GM10266 (cell line): ENCODE measurements around the gene GZMM.
A peak's percentile ranks its signal among the peaks of the same experiment; 100 is the strongest.
"Not testable (repeated sequence)": the region's sequence is repeated elsewhere in the genome, so short reads cannot be mapped to it uniquely, and the experiment has no call there.

Experiments used
- DNase-seq: peaks from one replicate; pipeline ENCODE4 v3.0.0; 2012; ENCODE audit errors: extremely low spot score
- TF ChIP-seq, protein P1 (sequence below): IDR thresholded peaks from 2 replicates; pipeline ENCODE4 v1.5.1; 2012; ENCODE audit warnings: mild to moderate bottlenecking, low read depth; ENCODE audit not compliant: control insufficient read depth, insufficient read depth; ENCODE audit errors: missing control alignments

Gene GZMM

DNA sequence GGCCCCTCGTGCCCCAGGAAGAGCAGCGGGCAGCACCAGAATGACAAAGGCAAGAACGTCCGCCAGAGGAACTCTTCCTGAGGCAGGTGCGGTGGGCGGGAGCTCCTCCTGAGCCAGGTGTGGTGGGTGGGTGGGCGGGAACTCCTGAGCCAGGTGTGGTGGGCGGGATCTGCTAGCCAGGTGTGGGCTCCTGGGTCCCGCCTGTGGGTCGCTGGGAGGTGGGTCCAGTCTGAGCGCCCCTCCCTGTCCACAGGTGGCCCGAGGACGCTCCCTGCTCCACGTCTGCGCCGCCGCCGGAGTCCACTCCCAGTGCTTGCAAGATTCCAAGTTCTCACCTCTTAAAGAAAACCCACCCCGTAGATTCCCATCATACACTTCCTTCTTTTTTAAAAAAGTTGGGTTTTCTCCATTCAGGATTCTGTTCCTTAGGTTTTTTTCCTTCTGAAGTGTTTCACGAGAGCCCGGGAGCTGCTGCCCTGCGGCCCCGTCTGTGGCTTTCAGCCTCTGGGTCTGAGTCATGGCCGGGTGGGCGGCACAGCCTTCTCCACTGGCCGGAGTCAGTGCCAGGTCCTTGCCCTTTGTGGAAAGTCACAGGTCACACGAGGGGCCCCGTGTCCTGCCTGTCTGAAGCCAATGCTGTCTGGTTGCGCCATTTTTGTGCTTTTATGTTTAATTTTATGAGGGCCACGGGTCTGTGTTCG lies 38.8 kb downstream of the GZMM start:
- no peak for DNase-seq
- TF ChIP-seq, protein P1, sequence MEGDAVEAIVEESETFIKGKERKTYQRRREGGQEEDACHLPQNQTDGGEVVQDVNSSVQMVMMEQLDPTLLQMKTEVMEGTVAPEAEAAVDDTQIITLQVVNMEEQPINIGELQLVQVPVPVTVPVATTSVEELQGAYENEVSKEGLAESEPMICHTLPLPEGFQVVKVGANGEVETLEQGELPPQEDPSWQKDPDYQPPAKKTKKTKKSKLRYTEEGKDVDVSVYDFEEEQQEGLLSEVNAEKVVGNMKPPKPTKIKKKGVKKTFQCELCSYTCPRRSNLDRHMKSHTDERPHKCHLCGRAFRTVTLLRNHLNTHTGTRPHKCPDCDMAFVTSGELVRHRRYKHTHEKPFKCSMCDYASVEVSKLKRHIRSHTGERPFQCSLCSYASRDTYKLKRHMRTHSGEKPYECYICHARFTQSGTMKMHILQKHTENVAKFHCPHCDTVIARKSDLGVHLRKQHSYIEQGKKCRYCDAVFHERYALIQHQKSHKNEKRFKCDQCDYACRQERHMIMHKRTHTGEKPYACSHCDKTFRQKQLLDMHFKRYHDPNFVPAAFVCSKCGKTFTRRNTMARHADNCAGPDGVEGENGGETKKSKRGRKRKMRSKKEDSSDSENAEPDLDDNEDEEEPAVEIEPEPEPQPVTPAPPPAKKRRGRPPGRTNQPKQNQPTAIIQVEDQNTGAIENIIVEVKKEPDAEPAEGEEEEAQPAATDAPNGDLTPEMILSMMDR = no peak

DNA sequence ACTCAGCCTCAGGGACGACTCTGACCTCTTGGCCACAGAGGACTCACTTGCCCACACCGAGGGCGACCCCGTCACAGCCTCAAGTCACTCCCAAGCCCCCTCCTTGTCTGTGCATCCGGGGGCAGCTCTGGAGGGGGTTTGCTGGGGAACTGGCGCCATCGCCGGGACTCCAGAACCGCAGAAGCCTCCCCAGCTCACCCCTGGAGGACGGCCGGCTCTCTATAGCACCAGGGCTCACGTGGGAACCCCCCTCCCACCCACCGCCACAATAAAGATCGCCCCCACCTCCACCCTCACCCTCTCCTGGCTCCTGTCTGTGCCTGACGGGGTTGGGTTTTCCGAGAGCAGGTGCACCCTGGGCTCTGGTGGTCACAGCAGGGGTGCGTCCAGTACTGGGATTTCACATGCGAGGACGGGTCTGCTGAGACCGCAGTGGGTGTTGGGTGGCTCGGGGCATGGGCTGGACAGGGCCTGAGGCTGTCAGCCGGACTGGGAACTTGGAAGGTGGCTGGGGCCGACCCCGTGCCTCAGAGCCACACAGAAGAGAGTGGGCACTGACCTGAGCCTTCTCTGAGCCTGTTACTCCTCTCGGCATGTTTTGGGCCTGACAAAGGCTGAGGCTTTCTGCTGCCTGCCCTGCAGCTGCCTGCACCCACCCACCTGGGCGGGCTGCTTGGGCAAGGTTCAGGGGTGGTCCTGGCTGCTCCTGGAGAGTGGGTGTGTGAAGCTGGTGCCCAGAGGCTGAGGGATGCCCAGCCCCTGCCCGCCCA lies 39.5 kb downstream of the GZMM start:
- no peak for DNase-seq
- TF ChIP-seq, protein P1 = no peak

DNA sequence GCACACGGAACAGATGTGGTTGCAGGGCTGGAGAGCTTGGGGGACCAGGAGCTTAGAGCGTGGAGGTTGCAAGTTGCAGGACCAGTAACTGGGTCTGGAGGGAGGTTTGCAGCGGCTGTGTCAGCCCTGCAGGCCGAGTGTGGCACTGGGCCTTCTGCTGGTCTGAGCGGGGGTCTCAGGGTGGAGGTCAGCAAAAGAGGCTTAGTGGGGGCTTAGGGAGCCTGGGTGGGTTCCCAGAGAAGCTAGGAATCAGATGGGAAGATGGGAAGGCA lies 40.1 kb downstream of the GZMM start:
- TF ChIP-seq, protein P1 = no peak
- DNase-seq = no peak

DNA sequence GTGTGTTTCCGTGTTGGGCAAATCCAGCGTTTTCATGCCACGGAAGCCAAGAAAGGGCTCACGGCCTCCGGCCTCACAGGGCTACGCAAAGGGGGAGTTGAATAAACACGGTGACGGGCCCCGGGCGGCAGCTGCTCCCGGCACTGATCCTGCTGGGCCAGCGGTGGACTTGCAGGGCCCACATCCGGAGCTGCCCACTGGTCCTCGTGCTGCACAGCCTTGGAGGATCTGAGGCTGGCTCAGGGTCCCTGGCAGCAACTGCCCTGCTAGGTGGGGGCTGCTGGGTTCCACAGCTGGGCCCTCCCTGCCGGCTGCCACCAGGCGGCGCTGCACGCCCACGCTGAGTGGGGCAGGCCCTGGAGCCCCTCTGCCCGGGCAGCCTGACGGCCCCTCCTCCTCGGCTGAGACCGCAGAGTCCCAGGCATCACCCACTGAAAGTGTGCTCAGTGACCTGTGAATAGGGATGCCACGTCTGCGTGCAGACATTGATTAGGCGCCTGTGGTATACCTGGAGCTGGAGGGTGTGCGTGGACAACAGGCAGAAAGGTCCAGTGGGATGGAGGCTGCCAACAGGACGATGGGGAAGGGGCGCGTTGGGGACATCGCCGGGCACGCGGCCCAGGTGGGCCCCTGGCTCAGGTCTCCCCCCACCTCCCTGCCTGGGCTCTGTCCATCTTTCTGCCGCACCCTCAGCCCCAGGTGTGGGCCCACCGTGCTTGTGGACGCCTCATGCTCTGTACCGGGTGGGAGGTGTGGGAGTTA lies 40.6 kb downstream of the GZMM start:
- TF ChIP-seq, protein P1 = peak; percentile 90
- DNase-seq = peak; percentile 91

DNA sequence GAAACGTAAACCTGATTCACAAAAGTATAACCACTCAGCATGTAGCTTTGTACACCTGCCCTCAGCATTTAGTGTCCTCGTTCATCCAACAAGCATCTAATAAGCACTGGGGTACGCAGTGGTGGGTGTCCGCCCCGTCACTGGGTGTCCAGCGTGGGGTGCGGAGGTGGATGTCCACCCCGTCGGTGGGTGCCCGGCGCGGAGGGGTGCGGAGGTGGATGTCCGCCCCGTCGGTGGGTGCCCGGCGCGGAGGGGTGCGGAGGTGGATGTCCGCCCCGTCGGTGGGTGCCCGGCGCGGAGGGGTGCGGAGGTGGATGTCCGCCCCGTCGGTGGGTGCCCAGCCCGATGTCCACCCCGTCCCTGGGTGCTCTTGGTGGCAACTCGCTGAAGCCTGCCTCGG lies 41.3 kb downstream of the GZMM start:
- not testable (repeated sequence) for DNase-seq

DNA sequence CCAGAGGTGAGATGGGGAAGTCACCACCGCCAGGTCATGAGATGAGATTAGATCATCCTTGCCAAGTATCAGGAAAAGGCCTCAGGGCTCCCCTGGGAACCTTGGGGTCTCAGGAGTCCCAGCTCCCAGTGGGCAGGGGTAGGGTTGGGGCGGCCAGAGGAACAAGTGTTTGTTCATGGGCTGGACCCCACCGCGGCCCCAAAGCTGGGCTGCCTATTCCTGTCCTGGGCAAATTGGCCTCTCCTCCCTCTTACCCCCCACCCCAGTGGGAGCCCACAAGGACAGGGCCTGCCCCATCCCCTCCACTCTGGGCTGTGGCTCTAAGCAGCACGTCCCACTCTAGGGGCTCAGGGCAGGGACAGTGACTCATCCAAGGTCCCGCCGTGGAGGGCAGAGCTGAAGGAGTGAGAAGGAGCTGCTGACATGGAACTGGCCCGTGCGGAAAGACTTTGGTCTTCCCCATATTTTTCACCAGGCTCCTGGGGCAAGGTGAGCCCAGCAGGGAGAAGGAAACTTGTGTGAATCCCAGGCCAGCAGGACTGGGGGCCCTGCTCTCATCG lies 41.8 kb downstream of the GZMM start:
- no peak for DNase-seq
- TF ChIP-seq, protein P1 = no peak

DNA sequence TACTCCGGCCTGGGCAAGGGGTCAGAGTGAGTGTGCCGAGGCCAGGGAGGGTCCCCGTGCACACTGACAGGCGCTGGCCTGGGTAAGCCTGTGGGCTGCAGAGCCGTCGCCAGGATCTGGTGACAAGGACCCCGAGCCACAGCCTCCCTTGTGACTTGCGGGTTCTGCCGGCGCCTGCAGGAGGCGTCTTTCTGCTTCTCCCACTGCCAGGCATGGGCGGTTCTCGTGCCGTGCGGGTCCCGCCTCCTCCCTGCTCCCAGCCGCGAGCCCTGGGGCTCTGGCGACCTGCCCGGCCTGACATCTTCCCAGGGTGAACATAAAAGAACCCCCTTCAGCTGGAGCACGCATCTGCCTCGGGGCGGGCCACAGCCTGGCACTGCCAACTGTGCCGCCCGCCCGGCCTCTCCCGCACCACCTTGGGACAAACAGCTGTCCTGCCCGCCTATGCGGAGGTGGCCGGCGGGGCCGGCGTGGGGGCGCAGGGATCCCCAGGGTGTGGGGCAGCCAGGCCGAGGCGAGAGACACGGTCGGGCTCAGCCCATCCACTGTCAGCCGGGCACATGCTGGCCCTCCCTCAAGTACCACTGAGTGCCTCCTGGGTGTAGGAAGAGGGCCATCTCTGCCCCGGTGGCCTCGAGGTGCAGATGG lies 44.4 kb downstream of the GZMM start:
- peak; percentile 70 for DNase-seq
- TF ChIP-seq, protein P1 = peak; percentile 54
